ENCODE measurements around the gene VPS8. TPM values are rescaled to one million over a fixed set of nuclear protein-coding genes. Genes with fewer than 3 reads are reported as not detected.

The VPS8 gene
- total RNA-seq, 6 experiments from 2014 or later, result 26.8 to 34.8 (median 33.0) TPM

GRCh38 chr3:184872200-184872599 lies 60.2 kb downstream of the VPS8 start:
- no peak overlapping the region for H3K4me3 Mint-ChIP-seq
- H3K36me3 Mint-ChIP-seq (ENCODE audit: low read depth), result no peaks in the 10 kb centered on the region
- TF ChIP-seq, protein P1, sequence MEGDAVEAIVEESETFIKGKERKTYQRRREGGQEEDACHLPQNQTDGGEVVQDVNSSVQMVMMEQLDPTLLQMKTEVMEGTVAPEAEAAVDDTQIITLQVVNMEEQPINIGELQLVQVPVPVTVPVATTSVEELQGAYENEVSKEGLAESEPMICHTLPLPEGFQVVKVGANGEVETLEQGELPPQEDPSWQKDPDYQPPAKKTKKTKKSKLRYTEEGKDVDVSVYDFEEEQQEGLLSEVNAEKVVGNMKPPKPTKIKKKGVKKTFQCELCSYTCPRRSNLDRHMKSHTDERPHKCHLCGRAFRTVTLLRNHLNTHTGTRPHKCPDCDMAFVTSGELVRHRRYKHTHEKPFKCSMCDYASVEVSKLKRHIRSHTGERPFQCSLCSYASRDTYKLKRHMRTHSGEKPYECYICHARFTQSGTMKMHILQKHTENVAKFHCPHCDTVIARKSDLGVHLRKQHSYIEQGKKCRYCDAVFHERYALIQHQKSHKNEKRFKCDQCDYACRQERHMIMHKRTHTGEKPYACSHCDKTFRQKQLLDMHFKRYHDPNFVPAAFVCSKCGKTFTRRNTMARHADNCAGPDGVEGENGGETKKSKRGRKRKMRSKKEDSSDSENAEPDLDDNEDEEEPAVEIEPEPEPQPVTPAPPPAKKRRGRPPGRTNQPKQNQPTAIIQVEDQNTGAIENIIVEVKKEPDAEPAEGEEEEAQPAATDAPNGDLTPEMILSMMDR (IDR thresholded peaks at IDR 0.05), result no peak
- DNase-seq, result no peak
- no peaks in the 10 kb centered on the region for H3K9me3 Mint-ChIP-seq
- H3K4me1 Mint-ChIP-seq (ENCODE audit: low read depth), result no peaks in the 10 kb centered on the region
- no peak overlapping the region for H3K27ac Mint-ChIP-seq
- no peaks in the 10 kb centered on the region; the same call in 1 of the 2 replicates for H3K27me3 Mint-ChIP-seq (ENCODE audit: insufficient read depth)

- Mint-ChIP-seq H3K4me1 (ENCODE audit: low read depth) (no peaks in the 10 kb centered on the region), H3K4me3 (no peak overlapping the region), H3K9me3 (no peaks in the 10 kb centered on the region), H3K27ac (no peak overlapping the region), H3K27me3 (ENCODE audit: insufficient read depth) (no peaks in the 10 kb centered on the region; the same call in 1 of the 2 replicates), H3K36me3 (ENCODE audit: low read depth) (no peaks in the 10 kb centered on the region)
- no peak for DNase-seq
- TF ChIP-seq, protein P1 (IDR thresholded peaks at IDR 0.05), result no peak
These were observed 61.2 kb downstream of the VPS8 start for GRCh38 chr3:184873141-184873540.

GRCh38 chr3:184874709-184875644 lies 63.0 kb downstream of the VPS8 start:
- TF ChIP-seq, protein P1 (IDR thresholded peaks at IDR 0.05), result peak; percentile 85
- DNase-seq, result peak; percentile 34
- H3K4me1 Mint-ChIP-seq (ENCODE audit: low read depth), result no peaks in the 10 kb centered on the region
- H3K27me3 Mint-ChIP-seq (ENCODE audit: insufficient read depth), result no peaks in the 10 kb centered on the region; the same call in 1 of the 2 replicates
- no peaks in the 10 kb centered on the region for H3K9me3 Mint-ChIP-seq
- H3K36me3 Mint-ChIP-seq (ENCODE audit: low read depth), result no peaks in the 10 kb centered on the region
- H3K27ac Mint-ChIP-seq, result no peak overlapping the region
- no peak overlapping the region for H3K4me3 Mint-ChIP-seq

GRCh38 chr3:184880276-184881019 lies 68.5 kb downstream of the VPS8 start:
- no peak overlapping the region for H3K27ac Mint-ChIP-seq
- DNase-seq, result no peak
- TF ChIP-seq, protein P1 (IDR thresholded peaks at IDR 0.05), result no peak
- H3K4me3 Mint-ChIP-seq, result no peak overlapping the region
- peaks cover 5% of the 10 kb centered on the region; the same call in 1 of the 2 replicates for H3K36me3 Mint-ChIP-seq (ENCODE audit: low read depth)
- peaks cover 8% of the 10 kb centered on the region for H3K4me1 Mint-ChIP-seq (ENCODE audit: low read depth)
- H3K9me3 Mint-ChIP-seq, result no peaks in the 10 kb centered on the region
- H3K27me3 Mint-ChIP-seq (ENCODE audit: insufficient read depth), result no peaks in the 10 kb centered on the region; the same call in 1 of the 2 replicates

- DNase-seq, result no peak
- peaks cover 8% of the 10 kb centered on the region for H3K4me1 Mint-ChIP-seq (ENCODE audit: low read depth)
- no peak overlapping the region for H3K4me3 Mint-ChIP-seq
- no peaks in the 10 kb centered on the region for H3K9me3 Mint-ChIP-seq
- TF ChIP-seq, protein P1 (IDR thresholded peaks at IDR 0.05), result no peak
- H3K27me3 Mint-ChIP-seq (ENCODE audit: insufficient read depth), result no peaks in the 10 kb centered on the region; the same call in 1 of the 2 replicates
- no peak overlapping the region for H3K27ac Mint-ChIP-seq
- H3K36me3 Mint-ChIP-seq (ENCODE audit: low read depth), result peaks cover 5% of the 10 kb centered on the region; the same call in 1 of the 2 replicates
These were observed 72.5 kb downstream of the VPS8 start for GRCh38 chr3:184884359-184885017.
